ENCODE results near the gene RNF223.
"Not testable (repeated sequence)": the region's sequence is repeated elsewhere in the genome, so short reads cannot be mapped to it uniquely, and the experiment has no call there.

RNF223 gene

GRCh38 chr1:1079408-1080121 is 5.5 kb upstream of the RNF223 start:
- Histone ChIP-seq H2BK120ac (ENCODE audit: low read depth, low read length) (no peak overlapping the region), H2AK5ac (ENCODE audit: low read length) (no peak overlapping the region), H3K4me1 (ENCODE audit: control insufficient read depth, low read depth, low read length) (no peaks in the 10 kb centered on the region), H3K56ac (ENCODE audit: low read length) (peak overlapping the region; percentile 85), H3K27ac (ENCODE audit: low read depth, low read length) (peak overlapping the region; percentile 7), H2BK15ac (replicated peaks; ENCODE audit: low read depth) (no peak overlapping the region), H3K4me3 (ENCODE audit: low read length) (no peak overlapping the region), H3K27me3 (ENCODE audit: insufficient read depth, low read length, poor library complexity) (no peaks in the 10 kb centered on the region), H3K18ac (ENCODE audit: low read length) (no peak overlapping the region), H3K9ac (ENCODE audit: low read length) (peak overlapping the region; percentile 58), H4K8ac (ENCODE audit: low read depth, low read length) (no peak overlapping the region), H3K4ac (ENCODE audit: low read depth, low read length) (no peak overlapping the region), H3K79me2 (ENCODE audit: control insufficient read depth, insufficient read depth, low read length) (no peaks in the 10 kb centered on the region), H3K36me3 (ENCODE audit: control insufficient read depth, insufficient read depth, low read length) (no peaks in the 10 kb centered on the region), H3K23ac (ENCODE audit: low read length) (no peak overlapping the region), H3K79me1 (ENCODE audit: low read length) (no peaks in the 10 kb centered on the region), H3K4me2 (ENCODE audit: low read length) (peak overlapping the region; percentile 55), H2BK5ac (ENCODE audit: low read length) (no peak overlapping the region), H4K5ac (ENCODE audit: low read length) (no peak overlapping the region)
- peak; percentile 99 for DNase-seq
- WGBS (ENCODE audit: extremely low coverage, insufficient coverage, low lambda C conversion rate), result no CpG with 5 or more reads among the region's 38 CpGs

- H3K4me2 ChIP-seq (ENCODE audit: low read length); H3K4ac ChIP-seq (ENCODE audit: low read depth, low read length); H3K18ac ChIP-seq (ENCODE audit: low read length): not testable (repeated sequence)
Observed at GRCh38 chr1:1077396-1077795, 3.3 kb upstream of the RNF223 start.

GRCh38 chr1:1075148-1075935 is 1.2 kb upstream of the RNF223 start:
- H3K23ac ChIP-seq (ENCODE audit: low read length), result no peak overlapping the region
- no peak overlapping the region for H2AK5ac ChIP-seq (ENCODE audit: low read length)
- H4K5ac ChIP-seq (ENCODE audit: low read length), result no peak overlapping the region
- H3K4ac ChIP-seq (ENCODE audit: low read depth, low read length), result no peak overlapping the region
- no peak overlapping the region for H3K56ac ChIP-seq (ENCODE audit: low read length)
- no peak overlapping the region for H2BK15ac ChIP-seq (replicated peaks; ENCODE audit: low read depth)
- no peak overlapping the region for H3K4me3 ChIP-seq (ENCODE audit: low read length)
- no peaks in the 10 kb centered on the region for H3K4me1 ChIP-seq (ENCODE audit: control insufficient read depth, low read depth, low read length)
- H3K27me3 ChIP-seq (ENCODE audit: insufficient read depth, low read length, poor library complexity), result no peaks in the 10 kb centered on the region
- no peaks in the 10 kb centered on the region for H3K79me1 ChIP-seq (ENCODE audit: low read length)
- WGBS (ENCODE audit: extremely low coverage, insufficient coverage, low lambda C conversion rate), result no CpG with 5 or more reads among the region's 21 CpGs
- no peak overlapping the region for H3K4me2 ChIP-seq (ENCODE audit: low read length)
- no peak overlapping the region for H2BK5ac ChIP-seq (ENCODE audit: low read length)
- no peak overlapping the region for H2BK120ac ChIP-seq (ENCODE audit: low read depth, low read length)
- H3K79me2 ChIP-seq (ENCODE audit: control insufficient read depth, insufficient read depth, low read length), result no peaks in the 10 kb centered on the region
- H3K9ac ChIP-seq (ENCODE audit: low read length), result no peak overlapping the region
- no peaks in the 10 kb centered on the region for H3K36me3 ChIP-seq (ENCODE audit: control insufficient read depth, insufficient read depth, low read length)
- H3K27ac ChIP-seq (ENCODE audit: low read depth, low read length), result no peak overlapping the region
- no peak overlapping the region for H3K18ac ChIP-seq (ENCODE audit: low read length)
- DNase-seq, result no peak
- H4K8ac ChIP-seq (ENCODE audit: low read depth, low read length), result no peak overlapping the region

More at GRCh38 chr1:1077396-1077795, 3.3 kb upstream of the RNF223 start:
- H4K5ac ChIP-seq (ENCODE audit: low read length); H2BK15ac ChIP-seq (replicated peaks; ENCODE audit: low read depth); H3K27ac ChIP-seq (ENCODE audit: low read depth, low read length); H2BK5ac ChIP-seq (ENCODE audit: low read length); DNase-seq; H3K9ac ChIP-seq (ENCODE audit: low read length); H3K23ac ChIP-seq (ENCODE audit: low read length); H3K4me3 ChIP-seq (ENCODE audit: low read length); H3K79me2 ChIP-seq (ENCODE audit: control insufficient read depth, insufficient read depth, low read length); H3K4me1 ChIP-seq (ENCODE audit: control insufficient read depth, low read depth, low read length); H3K27me3 ChIP-seq (ENCODE audit: insufficient read depth, low read length, poor library complexity); H2BK120ac ChIP-seq (ENCODE audit: low read depth, low read length); H3K79me1 ChIP-seq (ENCODE audit: low read length); H3K36me3 ChIP-seq (ENCODE audit: control insufficient read depth, insufficient read depth, low read length); H4K8ac ChIP-seq (ENCODE audit: low read depth, low read length); H2AK5ac ChIP-seq (ENCODE audit: low read length); H3K56ac ChIP-seq (ENCODE audit: low read length): not testable (repeated sequence)
- WGBS (ENCODE audit: extremely low coverage, insufficient coverage, low lambda C conversion rate), result no CpG with 5 or more reads among the region's 21 CpGs

- Histone ChIP-seq H3K79me1 (ENCODE audit: low read length) (no peaks in the 10 kb centered on the region), H3K4me1 (ENCODE audit: control insufficient read depth, low read depth, low read length) (no peaks in the 10 kb centered on the region), H3K79me2 (ENCODE audit: control insufficient read depth, insufficient read depth, low read length) (no peaks in the 10 kb centered on the region), H2BK5ac (ENCODE audit: low read length) (no peak overlapping the region), H4K5ac (ENCODE audit: low read length) (no peak overlapping the region), H3K27ac (ENCODE audit: low read depth, low read length) (no peak overlapping the region), H2BK120ac (ENCODE audit: low read depth, low read length) (no peak overlapping the region), H2BK15ac (replicated peaks; ENCODE audit: low read depth) (no peak overlapping the region), H3K56ac (ENCODE audit: low read length) (no peak overlapping the region), H3K9ac (ENCODE audit: low read length) (no peak overlapping the region), H3K23ac (ENCODE audit: low read length) (no peak overlapping the region), H3K4me3 (ENCODE audit: low read length) (no peak overlapping the region), H3K36me3 (ENCODE audit: control insufficient read depth, insufficient read depth, low read length) (no peaks in the 10 kb centered on the region), H3K18ac (ENCODE audit: low read length) (no peak overlapping the region), H4K8ac (ENCODE audit: low read depth, low read length) (no peak overlapping the region), H2AK5ac (ENCODE audit: low read length) (no peak overlapping the region), H3K4ac (ENCODE audit: low read depth, low read length) (no peak overlapping the region), H3K27me3 (ENCODE audit: insufficient read depth, low read length, poor library complexity) (no peaks in the 10 kb centered on the region), H3K4me2 (ENCODE audit: low read length) (no peak overlapping the region)
- no CpG with 5 or more reads among the region's 14 CpGs for WGBS (ENCODE audit: extremely low coverage, insufficient coverage, low lambda C conversion rate)
- DNase-seq, result no peak
Observed at GRCh38 chr1:1074631-1075147, 583 bp upstream of the RNF223 start.

- Histone ChIP-seq H3K27me3 (ENCODE audit: insufficient read depth, low read length, poor library complexity) (no peaks in the 10 kb centered on the region), H3K27ac (ENCODE audit: low read depth, low read length) (no peak overlapping the region)
- WGBS (ENCODE audit: extremely low coverage, insufficient coverage, low lambda C conversion rate), result no CpG with 5 or more reads among the region's 28 CpGs
Observed at GRCh38 chr1:1072849-1073742, 1.0 kb downstream of the RNF223 start.

More at GRCh38 chr1:1072849-1073742, 1.0 kb downstream of the RNF223 start:
- H3K56ac ChIP-seq (ENCODE audit: low read length), result no peak overlapping the region
- H3K79me1 ChIP-seq (ENCODE audit: low read length), result no peaks in the 10 kb centered on the region
- DNase-seq, result no peak
- H3K23ac ChIP-seq (ENCODE audit: low read length), result no peak overlapping the region
- H3K4ac ChIP-seq (ENCODE audit: low read depth, low read length), result no peak overlapping the region
- H3K9ac ChIP-seq (ENCODE audit: low read length), result no peak overlapping the region
- no peaks in the 10 kb centered on the region for H3K79me2 ChIP-seq (ENCODE audit: control insufficient read depth, insufficient read depth, low read length)
- no peak overlapping the region for H2BK120ac ChIP-seq (ENCODE audit: low read depth, low read length)
- no peak overlapping the region for H2AK5ac ChIP-seq (ENCODE audit: low read length)
- no peak overlapping the region for H3K4me2 ChIP-seq (ENCODE audit: low read length)
- H2BK5ac ChIP-seq (ENCODE audit: low read length), result no peak overlapping the region
- no peak overlapping the region for H4K5ac ChIP-seq (ENCODE audit: low read length)
- H3K4me3 ChIP-seq (ENCODE audit: low read length), result no peak overlapping the region
- H3K18ac ChIP-seq (ENCODE audit: low read length), result no peak overlapping the region
- no peak overlapping the region for H2BK15ac ChIP-seq (replicated peaks; ENCODE audit: low read depth)
- no peaks in the 10 kb centered on the region for H3K4me1 ChIP-seq (ENCODE audit: control insufficient read depth, low read depth, low read length)
- H3K36me3 ChIP-seq (ENCODE audit: control insufficient read depth, insufficient read depth, low read length), result no peaks in the 10 kb centered on the region
- H4K8ac ChIP-seq (ENCODE audit: low read depth, low read length), result no peak overlapping the region

All from mesendoderm (in vitro differentiated cells).